ENCODE results near the gene CDIP1.

- TF ChIP-seq EZH2 (IDR thresholded peaks at IDR 0.05; ENCODE audit: low read depth, low read length, severe bottlenecking) (no peak), CTCF (IDR thresholded peaks at IDR 0.05; ENCODE audit: control extremely low read depth in 1 of 3, insufficient read depth in 1 of 3, low read depth in 1 of 3, low read length in 3 of 3) (peak; percentile 91 to 95 (median 92)), USF2 (IDR thresholded peaks at IDR 0.05; ENCODE audit: low read length) (no peak)
These were observed 27.0 kb downstream of the CDIP1 start for GRCh38 chr16:4511441-4512082.

Data from H1 (cell line).